Measurements from ENCODE around the gene TMEM53. TPM values are rescaled to one million over a fixed set of nuclear protein-coding genes. Genes with fewer than 3 reads are reported as not detected.

The TMEM53 gene
- total RNA-seq, 4 donors from 2014 or later, result 3.9 to 10.4 (median 8.0) TPM

DNA sequence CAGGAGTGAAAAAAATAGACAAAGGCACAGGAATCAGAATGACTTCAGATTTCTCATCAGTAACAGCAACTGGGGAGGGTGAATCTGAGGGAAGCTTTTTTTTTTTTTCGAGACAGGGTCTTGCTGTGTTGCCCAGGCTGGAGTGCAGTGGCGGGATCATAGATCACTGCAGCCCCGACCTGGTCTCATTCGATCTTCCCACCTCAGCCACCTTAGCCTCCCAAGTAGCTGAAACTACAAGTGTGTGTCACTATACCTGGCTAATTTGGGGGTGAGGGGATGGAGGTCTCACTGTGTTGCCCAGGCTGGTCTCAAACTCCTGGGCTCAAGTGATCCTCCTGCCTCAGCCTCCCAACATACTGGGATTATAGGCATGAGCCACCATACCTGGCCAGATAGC lies 10.9 kb upstream of the TMEM53 start:
- intact Hi-C loops (cut with DNase I), result no loop called here
- no peak for TF ChIP-seq POLR2A (IDR thresholded peaks at IDR 0.05)
- TF ChIP-seq CTCF (IDR thresholded peaks at IDR 0.05), result no peak
- Histone ChIP-seq H3K9me3 (no peaks in the 10 kb centered on the region), H3K4me1 (no peaks in the 10 kb centered on the region), H3K4me3 (replicated peaks in 1 of 3) (no peak overlapping the region), H3K36me3 (no peaks in the 10 kb centered on the region), H3K27me3 (no peaks in the 10 kb centered on the region), H3K27ac (no peak overlapping the region)
- 93 to 94% methylated on average over 4 of the region's 4 CpGs for WGBS, 2 donors
- no peak for DNase-seq

GRCh38 chr1:44684525-44684924 lies 10.2 kb upstream of the TMEM53 start:
- TF ChIP-seq POLR2A (IDR thresholded peaks at IDR 0.05), result no peak
- TF ChIP-seq CTCF (IDR thresholded peaks at IDR 0.05), result no peak
- 80 to 100% methylated on average over 1 of the region's 1 CpG for WGBS, 2 donors

DNA sequence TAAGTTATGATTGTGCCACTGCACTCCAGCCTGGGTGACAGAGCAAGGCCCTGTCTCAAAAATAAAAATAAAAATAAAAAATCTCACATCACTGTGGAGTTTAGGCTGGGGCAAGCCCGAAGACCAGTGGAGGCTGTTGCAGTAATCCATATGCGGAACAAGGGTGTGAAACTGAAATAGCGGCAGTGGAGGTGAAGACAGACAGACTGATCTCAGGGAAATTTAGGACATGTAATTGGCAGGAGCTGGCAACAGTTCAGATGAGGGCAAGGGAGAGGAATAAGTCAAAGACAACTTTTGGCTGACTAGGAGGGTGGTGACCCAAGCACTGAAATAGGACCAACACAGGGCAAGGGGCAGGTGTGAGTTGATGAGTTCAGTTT lies 8.6 kb upstream of the TMEM53 start:
- no peaks in the 10 kb centered on the region for H3K9me3 ChIP-seq
- intact Hi-C loops (cut with DNase I), result no loop called here
- no peak for TF ChIP-seq CTCF (IDR thresholded peaks at IDR 0.05)

More at GRCh38 chr1:44684525-44684924, 10.2 kb upstream of the TMEM53 start:
- H3K36me3 ChIP-seq, result no peaks in the 10 kb centered on the region
- no peaks in the 10 kb centered on the region for H3K9me3 ChIP-seq
- no peaks in the 10 kb centered on the region for H3K27me3 ChIP-seq
- no peak for DNase-seq
- H3K4me1 ChIP-seq, result no peaks in the 10 kb centered on the region
- intact Hi-C loops (cut with DNase I), result no loop called here
- H3K4me3 ChIP-seq (replicated peaks in 1 of 3), result no peak overlapping the region
- no peak overlapping the region for H3K27ac ChIP-seq

GRCh38 chr1:44681905-44682882 lies 7.9 kb upstream of the TMEM53 start:
- Histone ChIP-seq H3K27ac (no peak overlapping the region), H3K36me3 (no peaks in the 10 kb centered on the region), H3K4me1 (no peaks in the 10 kb centered on the region), H3K27me3 (no peaks in the 10 kb centered on the region), H3K4me3 (replicated peaks in 1 of 3) (no peak overlapping the region), H3K9me3 (no peaks in the 10 kb centered on the region)
- intact Hi-C loops (cut with DNase I), result no loop called here
- no peak for DNase-seq
- TF ChIP-seq POLR2A (IDR thresholded peaks at IDR 0.05) (no peak), CTCF (IDR thresholded peaks at IDR 0.05) (no peak)
- WGBS, 2 donors, result 83 to 84% methylated on average over 14 of the region's 14 CpGs

More for the DNA sequence above, 8.6 kb upstream of the TMEM53 start:
- no peaks in the 10 kb centered on the region for H3K4me1 ChIP-seq
- H3K27ac ChIP-seq, result no peak overlapping the region
- DNase-seq, result no peak
- 99 to 100% methylated on average over 3 of the region's 3 CpGs for WGBS, 2 donors
- no peaks in the 10 kb centered on the region for H3K27me3 ChIP-seq
- no peaks in the 10 kb centered on the region for H3K36me3 ChIP-seq
- H3K4me3 ChIP-seq (replicated peaks in 1 of 3), result no peak overlapping the region

DNA sequence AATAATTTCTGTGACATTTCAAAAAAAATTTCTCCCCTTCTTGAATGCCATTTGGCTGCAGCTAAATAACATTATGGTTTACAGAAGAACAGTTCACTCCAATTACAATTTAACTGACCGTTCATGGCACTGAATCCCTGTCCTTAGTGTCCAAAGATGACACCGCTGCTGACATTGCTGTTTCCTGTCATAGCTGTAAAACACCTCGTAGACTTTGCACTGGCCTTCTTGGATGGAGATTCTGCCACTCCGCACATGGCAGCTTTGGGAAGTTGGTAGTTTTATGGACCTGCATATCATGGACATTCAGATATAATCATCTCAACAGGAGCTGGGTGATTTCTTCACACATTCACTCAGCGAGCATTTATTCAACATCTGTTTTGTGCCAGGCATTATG lies 5.2 kb upstream of the TMEM53 start:
- intact Hi-C loops (cut with DNase I), result no loop called here
- Histone ChIP-seq H3K27me3 (no peaks in the 10 kb centered on the region), H3K36me3 (no peaks in the 10 kb centered on the region), H3K9me3 (no peaks in the 10 kb centered on the region), H3K4me1 (peaks cover 9 to 15% of the 10 kb centered on the region in 2 donors), H3K27ac (no peak overlapping the region), H3K4me3 (replicated peaks in 1 of 3) (no peak overlapping the region)
- DNase-seq, result no peak
- TF ChIP-seq CTCF (IDR thresholded peaks at IDR 0.05) (no peak), POLR2A (IDR thresholded peaks at IDR 0.05) (no peak)
- 91 to 97% methylated on average over 5 of the region's 5 CpGs for WGBS, 2 donors

Measured in thyroid gland (tissue), 4 donors.